HepG2 (cell line): ENCODE results near the gene MPLKIP. TPM values are rescaled to one million over a fixed set of nuclear protein-coding genes. Genes with fewer than 3 reads are reported as not detected.

Experiments
- ADNP ChIP-seq: sonication (generic); formaldehyde crosslinking; IDR thresholded peaks from 2 replicates; pipeline ENCODE4 v1.4.0; 2020; ENCODE audit warnings: missing genetic modification reagents
- AGO1 ChIP-seq: fragments of 200-400 bp; formaldehyde crosslinking; IDR thresholded peaks from 2 replicates; pipeline ENCODE4 v1.6.1; 2017; ENCODE audit warnings: mild to moderate bottlenecking, low read depth, low read length, moderate library complexity; ENCODE audit not compliant: poor library complexity, severe bottlenecking
- ATM ChIP-seq: fragments of 450-650 bp; IDR thresholded peaks from 2 replicates; pipeline ENCODE4 v1.7.1; 2017; ENCODE audit warnings: mild to moderate bottlenecking, borderline replicate concordance
- CC2D1A ChIP-seq: sonication (generic); formaldehyde crosslinking; IDR thresholded peaks from 2 replicates; pipeline ENCODE4 v1.8.1; 2023; ENCODE audit warnings: mild to moderate bottlenecking, missing genetic modification reagents
- DNMT3B ChIP-seq: conservative IDR thresholded peaks from 2 replicates; pipeline ENCODE4 v1.6.1; 2016; ENCODE audit warnings: missing biosample characterization, control low read depth
- FOXJ3 ChIP-seq: sonication (generic); formaldehyde crosslinking; IDR thresholded peaks from 2 replicates; pipeline ENCODE4 v1.4.0; 2020; ENCODE audit warnings: missing genetic modification reagents, mild to moderate bottlenecking, borderline replicate concordance
- HES4 ChIP-seq: sonication (generic); formaldehyde crosslinking; IDR thresholded peaks from 2 replicates; pipeline ENCODE4 v1.9.0; 2021; ENCODE audit warnings: mild to moderate bottlenecking, missing genetic modification reagents, borderline replicate concordance
- ISX ChIP-seq: sonication (generic); formaldehyde crosslinking; conservative IDR thresholded peaks from 2 replicates; pipeline ENCODE4 v1.5.0; 2020; ENCODE audit warnings: missing genetic modification reagents
- KAT2B ChIP-seq: fragments of 150-350 bp; IDR thresholded peaks from 2 replicates; pipeline ENCODE4 v1.6.1; 2014; ENCODE audit warnings: low read depth, low read length, borderline replicate concordance
- RORA ChIP-seq: sonication (generic); formaldehyde crosslinking; IDR thresholded peaks from 2 replicates; pipeline ENCODE4 v1.5.0; 2020; ENCODE audit warnings: mild to moderate bottlenecking, missing genetic modification reagents, moderate library complexity
- SPEN ChIP-seq: sonication (generic); formaldehyde crosslinking; IDR thresholded peaks from 2 replicates; pipeline ENCODE4 v1.5.1; 2020; ENCODE audit warnings: low read depth, mild to moderate bottlenecking, missing genetic modification reagents
- TEAD2 ChIP-seq: sonication (generic); formaldehyde crosslinking; IDR thresholded peaks from 2 replicates; pipeline ENCODE4 v1.9.0; 2021; ENCODE audit warnings: missing genetic modification reagents
- ZC3H4 ChIP-seq: sonication (generic); formaldehyde crosslinking; IDR thresholded peaks from 2 replicates; pipeline ENCODE4 v1.4.0; 2020; ENCODE audit warnings: missing genetic modification reagents, borderline replicate concordance
- ZFP41 ChIP-seq: sonication (generic); formaldehyde crosslinking; IDR thresholded peaks from 2 replicates; pipeline ENCODE4 v1.4.0; 2020; ENCODE audit warnings: mild to moderate bottlenecking, missing genetic modification reagents, borderline replicate concordance
- ZNF121 ChIP-seq: sonication (generic); formaldehyde crosslinking; IDR thresholded peaks from 2 replicates; pipeline ENCODE4 v1.5.0; 2020; ENCODE audit warnings: mild to moderate bottlenecking, missing genetic modification reagents
- ZNF432 ChIP-seq: sonication (generic); formaldehyde crosslinking; IDR thresholded peaks from 2 replicates; pipeline ENCODE4 v1.5.0; 2020; ENCODE audit warnings: missing genetic modification reagents, mild to moderate bottlenecking, borderline replicate concordance
- ZNF558 ChIP-seq: sonication (generic); formaldehyde crosslinking; IDR thresholded peaks from 2 replicates; pipeline ENCODE4 v1.9.0; 2022; ENCODE audit warnings: mild to moderate bottlenecking, missing genetic modification reagents, borderline replicate concordance
- ZNF605 ChIP-seq: sonication (generic); formaldehyde crosslinking; IDR thresholded peaks from 2 replicates; pipeline ENCODE4 v1.8.0; 2022; ENCODE audit warnings: mild to moderate bottlenecking, missing genetic modification reagents
- ZNF607 ChIP-seq: sonication (generic); formaldehyde crosslinking; IDR thresholded peaks from 2 replicates; pipeline ENCODE4 v1.5.1; 2020; ENCODE audit warnings: missing genetic modification reagents, mild to moderate bottlenecking, borderline replicate concordance
- ZNF781 ChIP-seq: sonication (generic); formaldehyde crosslinking; IDR thresholded peaks from 2 replicates; pipeline ENCODE4 v1.5.1; 2020; ENCODE audit warnings: borderline replicate concordance, mild to moderate bottlenecking, missing genetic modification reagents; ENCODE audit errors: not compliant biosample characterization
- ZNF883 ChIP-seq: sonication (generic); formaldehyde crosslinking; IDR thresholded peaks from 2 replicates; pipeline ENCODE4 v1.5.1; 2020; ENCODE audit warnings: mild to moderate bottlenecking, missing genetic modification reagents; ENCODE audit errors: not compliant biosample characterization
- ZSCAN22 ChIP-seq: sonication (generic); formaldehyde crosslinking; IDR thresholded peaks from 2 replicates; pipeline ENCODE4 v1.4.0; 2020; ENCODE audit warnings: mild to moderate bottlenecking, missing genetic modification reagents
- polyA plus RNA-seq, 8 experiments: library from polyadenylated mRNA; depleted of rRNA in 3 of 8; stranded (reverse) in 7 of 8; unstranded in 1 of 8; fragments of >200 nt; fragmentation: Illumina TruSeq in 4 of 8; extraction: Trizol in 4 of 8; gene quantifications; 2 replicates each; pipeline versions ENCODE4 v1.2.1 to v1.2.3, GENCODE V29; 2011 to 2016; ENCODE audit warnings: low read depth in 4 of 8, missing spikeins in 1 of 8, mixed read lengths in 1 of 8; ENCODE audit not compliant: insufficient read depth in 1 of 8
- total RNA-seq, 5 experiments: library from RNA; depleted of rRNA; stranded (reverse); fragments of >200 nt; fragmentation: Illumina TruSeq; extraction: Trizol; gene quantifications; 2 replicates each; pipeline ENCODE4 v1.2.3, GENCODE V29; 2016; ENCODE audit warnings: low read depth in 1 of 5
- TF ChIP-seq, protein P1 (sequence below): sonication (generic); formaldehyde crosslinking; IDR thresholded peaks from 2 replicates; pipeline ENCODE4 v1.5.1; 2020; ENCODE audit warnings: missing genetic modification reagents, mild to moderate bottlenecking, borderline replicate concordance
- TF ChIP-seq, protein P2 (sequence below): sonication (generic); formaldehyde crosslinking; IDR thresholded peaks from 2 replicates; pipeline ENCODE4; 2020; ENCODE audit warnings: missing genetic modification reagents, mild to moderate bottlenecking, borderline replicate concordance
- TF ChIP-seq, protein P3 (sequence below): sonication (generic); formaldehyde crosslinking; IDR thresholded peaks from 2 replicates; pipeline ENCODE4 v1.8.0; 2023; ENCODE audit warnings: mild to moderate bottlenecking, missing genetic modification reagents

The MPLKIP gene
- total and polyA plus RNA-seq, 2 of the 13 experiments (the other 11 are each of a cell fraction or from before 2014, with no cell fraction given), result 40.1 to 45.7 TPM

DNA sequence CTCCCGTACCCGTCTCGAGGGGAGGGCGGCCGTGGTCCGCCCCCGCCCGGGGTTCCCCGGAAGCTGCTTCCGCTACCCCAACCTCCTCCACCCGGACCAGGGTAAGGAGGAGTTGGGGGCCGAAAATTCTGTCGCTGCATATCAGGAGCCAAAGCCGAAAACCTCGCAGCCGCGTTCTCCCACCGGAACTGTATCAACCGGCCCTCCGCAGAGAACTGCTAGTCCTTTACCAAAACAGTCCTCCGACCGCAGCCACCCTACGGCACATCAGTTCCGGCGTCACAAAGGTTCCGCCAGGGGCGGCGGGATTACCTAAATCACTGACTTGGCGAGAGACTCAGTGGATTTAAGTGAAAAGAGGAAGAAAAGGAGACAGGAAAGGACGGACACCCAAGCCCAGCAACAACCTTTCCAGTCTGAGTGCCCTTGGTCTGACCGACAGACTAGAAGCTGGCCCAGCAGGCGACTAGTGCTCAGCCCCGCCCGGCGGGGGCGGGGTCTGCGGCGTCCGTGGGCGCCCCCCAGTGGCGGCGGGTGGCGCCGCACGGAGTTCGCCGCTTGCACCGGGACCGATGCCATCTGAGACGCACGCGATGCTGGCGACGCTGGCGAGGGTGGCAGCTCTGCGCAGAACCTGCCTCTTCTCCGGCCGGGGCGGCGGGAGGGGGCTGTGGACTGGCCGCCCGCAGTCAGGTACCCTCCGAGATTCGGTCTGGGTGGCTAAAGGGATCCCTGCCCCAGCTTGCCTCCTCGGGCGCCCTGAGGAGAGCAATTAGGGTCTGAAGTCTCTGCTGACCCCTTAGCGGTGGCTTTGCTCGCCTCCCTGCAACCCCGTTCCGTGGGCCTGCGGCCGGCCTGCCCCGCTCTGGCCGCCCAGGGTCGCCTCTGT is at the start of gene MPLKIP, which contains the start of gene SUGCT (continued):
- TF ChIP-seq, protein P1, sequence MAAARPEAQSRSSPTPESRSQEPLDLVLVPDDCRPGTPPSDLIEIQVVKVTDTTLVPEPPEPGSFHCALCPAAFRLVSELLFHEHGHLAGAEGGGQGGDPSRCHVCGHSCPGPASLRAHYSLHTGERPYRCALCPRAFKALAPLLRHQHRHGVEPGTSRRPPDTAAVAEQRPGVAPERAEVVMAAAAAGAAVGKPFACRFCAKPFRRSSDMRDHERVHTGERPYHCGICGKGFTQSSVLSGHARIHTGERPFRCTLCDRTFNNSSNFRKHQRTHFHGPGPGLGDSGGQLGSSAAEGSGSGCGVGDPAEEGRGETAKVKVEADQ (CRISPR knock-in tag), result peak; percentile 40
- TF ChIP-seq TEAD2 (CRISPR knock-in tag) (no peak), CC2D1A (CRISPR knock-in tag) (no peak), FOXJ3 (CRISPR knock-in tag) (0 out of 2 replicates have a peak, but pooled peaks have one; percentile 12), ATM (no peak), ADNP (CRISPR knock-in tag) (no peak), ZNF121 (peak; percentile 62; the same call in 1 of the 2 replicates), ZNF607 (peak; percentile 13; the same call in 1 of the 2 replicates), ZFP41 (no peak), SPEN (CRISPR knock-in tag) (peak; percentile 61; the same call in 1 of the 2 replicates), HES4 (peak; percentile 9; the same call in 1 of the 2 replicates), ZNF605 (CRISPR knock-in tag) (peak; percentile 61; the same call in 1 of the 2 replicates), RORA (CRISPR knock-in tag) (peak; percentile 83; the same call in 1 of the 2 replicates), ZSCAN22 (CRISPR knock-in tag) (peak; percentile 94), DNMT3B (no peak), ISX (CRISPR knock-in tag) (no peak), ZNF781 (CRISPR knock-in tag) (peak; percentile 13), ZNF432 (CRISPR knock-in tag) (peak; percentile 32; the same call in 1 of the 2 replicates), ZNF558 (CRISPR knock-in tag) (peak; percentile 97; the same call in 1 of the 2 replicates), AGO1 (peak; percentile 74), ZNF883 (CRISPR knock-in tag) (no peak), ZC3H4 (no peak; the same call in 1 of the 2 replicates), KAT2B (no peak)
- TF ChIP-seq, protein P2, sequence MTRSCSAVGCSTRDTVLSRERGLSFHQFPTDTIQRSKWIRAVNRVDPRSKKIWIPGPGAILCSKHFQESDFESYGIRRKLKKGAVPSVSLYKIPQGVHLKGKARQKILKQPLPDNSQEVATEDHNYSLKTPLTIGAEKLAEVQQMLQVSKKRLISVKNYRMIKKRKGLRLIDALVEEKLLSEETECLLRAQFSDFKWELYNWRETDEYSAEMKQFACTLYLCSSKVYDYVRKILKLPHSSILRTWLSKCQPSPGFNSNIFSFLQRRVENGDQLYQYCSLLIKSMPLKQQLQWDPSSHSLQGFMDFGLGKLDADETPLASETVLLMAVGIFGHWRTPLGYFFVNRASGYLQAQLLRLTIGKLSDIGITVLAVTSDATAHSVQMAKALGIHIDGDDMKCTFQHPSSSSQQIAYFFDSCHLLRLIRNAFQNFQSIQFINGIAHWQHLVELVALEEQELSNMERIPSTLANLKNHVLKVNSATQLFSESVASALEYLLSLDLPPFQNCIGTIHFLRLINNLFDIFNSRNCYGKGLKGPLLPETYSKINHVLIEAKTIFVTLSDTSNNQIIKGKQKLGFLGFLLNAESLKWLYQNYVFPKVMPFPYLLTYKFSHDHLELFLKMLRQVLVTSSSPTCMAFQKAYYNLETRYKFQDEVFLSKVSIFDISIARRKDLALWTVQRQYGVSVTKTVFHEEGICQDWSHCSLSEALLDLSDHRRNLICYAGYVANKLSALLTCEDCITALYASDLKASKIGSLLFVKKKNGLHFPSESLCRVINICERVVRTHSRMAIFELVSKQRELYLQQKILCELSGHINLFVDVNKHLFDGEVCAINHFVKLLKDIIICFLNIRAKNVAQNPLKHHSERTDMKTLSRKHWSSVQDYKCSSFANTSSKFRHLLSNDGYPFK, result peak; percentile 64; the same call in 1 of the 2 replicates
- TF ChIP-seq, protein P3, sequence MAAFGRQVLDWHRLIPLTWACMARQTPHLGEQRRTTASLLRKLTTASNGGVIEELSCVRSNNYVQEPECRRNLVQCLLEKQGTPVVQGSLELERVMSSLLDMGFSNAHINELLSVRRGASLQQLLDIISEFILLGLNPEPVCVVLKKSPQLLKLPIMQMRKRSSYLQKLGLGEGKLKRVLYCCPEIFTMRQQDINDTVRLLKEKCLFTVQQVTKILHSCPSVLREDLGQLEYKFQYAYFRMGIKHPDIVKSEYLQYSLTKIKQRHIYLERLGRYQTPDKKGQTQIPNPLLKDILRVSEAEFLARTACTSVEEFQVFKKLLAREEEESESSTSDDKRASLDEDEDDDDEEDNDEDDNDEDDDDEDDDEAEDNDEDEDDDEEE (CRISPR knock-in tag), result no peak
